Endodermal cell (in vitro differentiated cells): ENCODE results near the gene RAP2A. TPM values are rescaled to one million over a fixed set of nuclear protein-coding genes. Genes with fewer than 3 reads are reported as not detected.

Experiments
- DNase-seq: peaks from one replicate; pipeline ENCODE4 v3.0.0-alpha.2; 2017
- H3K27ac ChIP-seq: 2 replicates; pipeline ENCODE4 v1.5.1; 2013; ENCODE audit warnings: mild to moderate bottlenecking, low read depth, low read length, moderate library complexity
- H3K27me3 ChIP-seq: 2 replicates; pipeline ENCODE4 v1.6.1; 2013; ENCODE audit warnings: mild to moderate bottlenecking, low read length, moderate library complexity; ENCODE audit not compliant: insufficient read depth, control insufficient read depth, poor library complexity, severe bottlenecking
- H3K36me3 ChIP-seq: 2 replicates; pipeline ENCODE4 v1.7.0; 2013; ENCODE audit warnings: mild to moderate bottlenecking, low read length, moderate library complexity; ENCODE audit not compliant: control insufficient read depth, insufficient read depth
- H3K4me1 ChIP-seq: one replicate; pipeline ENCODE4 v1.7.0; 2013; ENCODE audit warnings: low read length; ENCODE audit not compliant: control insufficient read depth, insufficient read depth
- H3K4me3 ChIP-seq: 2 replicates; pipeline ENCODE4 v1.5.1; 2013; ENCODE audit warnings: mild to moderate bottlenecking, low read length, moderate library complexity
- H3K9ac ChIP-seq: 2 replicates; pipeline ENCODE4 v1.6.1; 2013; ENCODE audit warnings: mild to moderate bottlenecking, low read length, moderate library complexity; ENCODE audit not compliant: poor library complexity, severe bottlenecking; ENCODE audit errors: extremely low read depth
- H3K9me3 ChIP-seq: 2 replicates; pipeline ENCODE4 v1.6.1; 2013; ENCODE audit warnings: mild to moderate bottlenecking, low read length, moderate library complexity; ENCODE audit not compliant: control insufficient read depth
- H3K27ac Mint-ChIP-seq: 2 replicates; pipeline ENCODE4 v1.8.0; 2020; ENCODE audit warnings: mixed read lengths
- H3K27me3 Mint-ChIP-seq: 2 replicates; pipeline ENCODE4 v1.8.0; 2021; ENCODE audit warnings: mild to moderate bottlenecking, mixed read lengths; ENCODE audit not compliant: insufficient read depth
- H3K36me3 Mint-ChIP-seq: 2 replicates; pipeline ENCODE4 v1.8.0; 2020; ENCODE audit warnings: low read depth, mixed read lengths
- H3K4me1 Mint-ChIP-seq: 2 replicates; pipeline ENCODE4 v1.8.0; 2020; ENCODE audit warnings: mixed read lengths
- H3K4me3 Mint-ChIP-seq: 2 replicates; pipeline ENCODE4 v1.8.0; 2020; ENCODE audit warnings: mild to moderate bottlenecking, moderate library complexity, mixed read lengths
- H3K9me3 Mint-ChIP-seq: 2 replicates; pipeline ENCODE4 v1.8.0; 2020; ENCODE audit warnings: mild to moderate bottlenecking, mixed read lengths
- WGBS, 2 experiments: methylation state at CpG; one replicate each; pipeline versions ENCODE4 v1.1.5 to v1.1.7; 2013; ENCODE audit warnings: missing lambda C conversion rate in 2 of 2, mixed read lengths in 1 of 2; ENCODE audit not compliant: insufficient coverage in 1 of 2, insufficient read length in 1 of 2; 5-methylcytosine and 5-hydroxymethylcytosine counted together
- total RNA-seq, 2 donors: library from RNA; stranded (reverse); fragmentation: NEBNext Ultra II Directional in 1 of 2; extraction: Animal tissue kit (Norgen Biotek cat#: 25700) in 1 of 2; gene quantifications; 2 replicates in 1 of 2; 3 replicates in 1 of 2; pipeline ENCODE4 v1.2.1, GENCODE V29; 2021
- TF ChIP-seq, protein P1 (sequence below): fragments of 200-600 bp; sonication (generic); conservative IDR thresholded peaks from 2 replicates; pipeline ENCODE4 v1.5.0; 2021; ENCODE audit warnings: antibody characterized with exemption, mild to moderate bottlenecking

Gene RAP2A
- total RNA-seq, 2 donors from 2014 or later: 76.7 to 83.9 TPM

- no peak overlapping the region for H3K4me3 Mint-ChIP-seq
- Histone ChIP-seq H3K27me3 (no peaks in the 10 kb centered on the region), H3K9ac (no peak overlapping the region), H3K9me3 (no peaks in the 10 kb centered on the region), H3K27ac (no peak overlapping the region), H3K36me3 (no peaks in the 10 kb centered on the region), H3K4me1 (no peaks in the 10 kb centered on the region), H3K4me3 (no peak overlapping the region)
- no peaks in the 10 kb centered on the region for H3K9me3 Mint-ChIP-seq
- no peak for DNase-seq
- H3K4me1 Mint-ChIP-seq: no peaks in the 10 kb centered on the region
- H3K36me3 Mint-ChIP-seq: no peaks in the 10 kb centered on the region
- H3K27me3 Mint-ChIP-seq: no peaks in the 10 kb centered on the region
- H3K27ac Mint-ChIP-seq: no peak overlapping the region
- TF ChIP-seq, protein P1, sequence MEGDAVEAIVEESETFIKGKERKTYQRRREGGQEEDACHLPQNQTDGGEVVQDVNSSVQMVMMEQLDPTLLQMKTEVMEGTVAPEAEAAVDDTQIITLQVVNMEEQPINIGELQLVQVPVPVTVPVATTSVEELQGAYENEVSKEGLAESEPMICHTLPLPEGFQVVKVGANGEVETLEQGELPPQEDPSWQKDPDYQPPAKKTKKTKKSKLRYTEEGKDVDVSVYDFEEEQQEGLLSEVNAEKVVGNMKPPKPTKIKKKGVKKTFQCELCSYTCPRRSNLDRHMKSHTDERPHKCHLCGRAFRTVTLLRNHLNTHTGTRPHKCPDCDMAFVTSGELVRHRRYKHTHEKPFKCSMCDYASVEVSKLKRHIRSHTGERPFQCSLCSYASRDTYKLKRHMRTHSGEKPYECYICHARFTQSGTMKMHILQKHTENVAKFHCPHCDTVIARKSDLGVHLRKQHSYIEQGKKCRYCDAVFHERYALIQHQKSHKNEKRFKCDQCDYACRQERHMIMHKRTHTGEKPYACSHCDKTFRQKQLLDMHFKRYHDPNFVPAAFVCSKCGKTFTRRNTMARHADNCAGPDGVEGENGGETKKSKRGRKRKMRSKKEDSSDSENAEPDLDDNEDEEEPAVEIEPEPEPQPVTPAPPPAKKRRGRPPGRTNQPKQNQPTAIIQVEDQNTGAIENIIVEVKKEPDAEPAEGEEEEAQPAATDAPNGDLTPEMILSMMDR: no peak
- 89% methylated on average over 1 to 3 of the region's 3 CpGs for WGBS, 2 experiments
Observed at GRCh38 chr13:97390941-97391600, 42.9 kb upstream of the RAP2A start.

GRCh38 chr13:97392020-97392419 lies 41.9 kb upstream of the RAP2A start:
- TF ChIP-seq, protein P1: no peak
- no peak overlapping the region for H3K4me3 ChIP-seq
- H3K9me3 Mint-ChIP-seq: no peaks in the 10 kb centered on the region
- no peak overlapping the region for H3K9ac ChIP-seq
- H3K27me3 ChIP-seq: no peaks in the 10 kb centered on the region
- no peak for DNase-seq
- H3K36me3 ChIP-seq: no peaks in the 10 kb centered on the region
- no peaks in the 10 kb centered on the region for H3K27me3 Mint-ChIP-seq
- no peak overlapping the region for H3K27ac Mint-ChIP-seq
- H3K9me3 ChIP-seq: no peaks in the 10 kb centered on the region
- no peak overlapping the region for H3K4me3 Mint-ChIP-seq
- H3K4me1 ChIP-seq: no peaks in the 10 kb centered on the region
- H3K27ac ChIP-seq: no peak overlapping the region
- H3K36me3 Mint-ChIP-seq: no peaks in the 10 kb centered on the region
- no CpG with 5 or more reads among the region's 1 CpG for WGBS, 2 experiments
- no peaks in the 10 kb centered on the region for H3K4me1 Mint-ChIP-seq

GRCh38 chr13:97394542-97394941 lies 39.4 kb upstream of the RAP2A start:
- no peaks in the 10 kb centered on the region for H3K9me3 Mint-ChIP-seq
- Histone ChIP-seq H3K9ac (no peak overlapping the region), H3K4me1 (no peaks in the 10 kb centered on the region), H3K9me3 (no peaks in the 10 kb centered on the region), H3K27me3 (no peaks in the 10 kb centered on the region), H3K4me3 (no peak overlapping the region), H3K36me3 (no peaks in the 10 kb centered on the region), H3K27ac (no peak overlapping the region)
- DNase-seq: no peak
- no peaks in the 10 kb centered on the region for H3K27me3 Mint-ChIP-seq
- no peaks in the 10 kb centered on the region for H3K4me1 Mint-ChIP-seq
- H3K27ac Mint-ChIP-seq: no peak overlapping the region
- H3K4me3 Mint-ChIP-seq: no peak overlapping the region
- TF ChIP-seq, protein P1: no peak
- H3K36me3 Mint-ChIP-seq: no peaks in the 10 kb centered on the region
